Measurements from ENCODE around the gene PARP3.

PARP3 gene

GRCh38 chr3:51934139-51934850 lies 7.9 kb upstream of the PARP3 start:
- no peak for DNase-seq

GRCh38 chr3:51934991-51935885 lies 6.9 kb upstream of the PARP3 start:
- DNase-seq = no peak

DNA sequence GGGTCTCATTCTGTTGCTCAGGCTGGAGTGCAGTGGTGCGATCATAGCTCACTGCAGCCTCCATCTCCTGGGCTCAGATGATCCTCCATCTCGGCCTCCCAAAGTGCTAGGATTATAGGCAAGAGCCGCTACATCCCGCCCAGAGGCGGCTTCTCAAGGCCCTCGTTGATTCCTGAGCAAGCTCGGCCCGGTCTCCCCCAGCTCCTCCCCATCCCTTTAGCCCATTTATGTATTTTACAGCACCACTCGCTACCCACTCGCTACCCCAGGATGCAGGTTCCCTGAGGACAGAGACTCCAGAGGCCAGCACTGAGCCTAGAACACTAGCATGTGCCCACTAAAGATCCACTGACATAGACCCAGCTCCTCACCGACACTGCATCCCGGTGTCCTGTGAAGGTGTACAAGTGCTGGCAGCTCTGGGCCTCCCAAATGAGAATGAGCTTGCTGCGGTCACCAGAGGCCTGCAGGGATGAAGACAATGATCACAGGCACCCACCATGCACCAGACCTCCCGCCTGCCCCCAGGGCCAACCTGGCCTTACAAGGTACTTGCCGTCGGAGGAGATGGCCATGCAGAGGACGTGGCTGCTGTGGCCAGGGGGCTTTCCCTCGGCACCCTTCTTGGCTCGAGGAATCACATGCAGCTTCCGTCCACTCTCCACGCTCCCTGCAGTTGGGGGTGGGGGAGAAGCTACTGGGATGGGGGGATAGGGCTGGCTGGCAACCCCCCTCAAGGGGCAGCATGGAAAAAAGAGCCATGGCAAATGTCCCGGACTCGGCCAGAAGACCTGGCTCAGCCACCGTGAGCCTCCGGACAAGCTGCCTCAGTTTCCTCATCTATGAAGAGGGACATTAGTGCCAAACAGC lies 6.0 kb upstream of the PARP3 start:
- no peak for DNase-seq

- DNase-seq = no peak
Observed at GRCh38 chr3:51937014-51937413, 5.1 kb upstream of the PARP3 start.

- no peak for DNase-seq
Observed at GRCh38 chr3:51937611-51938450, 4.3 kb upstream of the PARP3 start.

DNA sequence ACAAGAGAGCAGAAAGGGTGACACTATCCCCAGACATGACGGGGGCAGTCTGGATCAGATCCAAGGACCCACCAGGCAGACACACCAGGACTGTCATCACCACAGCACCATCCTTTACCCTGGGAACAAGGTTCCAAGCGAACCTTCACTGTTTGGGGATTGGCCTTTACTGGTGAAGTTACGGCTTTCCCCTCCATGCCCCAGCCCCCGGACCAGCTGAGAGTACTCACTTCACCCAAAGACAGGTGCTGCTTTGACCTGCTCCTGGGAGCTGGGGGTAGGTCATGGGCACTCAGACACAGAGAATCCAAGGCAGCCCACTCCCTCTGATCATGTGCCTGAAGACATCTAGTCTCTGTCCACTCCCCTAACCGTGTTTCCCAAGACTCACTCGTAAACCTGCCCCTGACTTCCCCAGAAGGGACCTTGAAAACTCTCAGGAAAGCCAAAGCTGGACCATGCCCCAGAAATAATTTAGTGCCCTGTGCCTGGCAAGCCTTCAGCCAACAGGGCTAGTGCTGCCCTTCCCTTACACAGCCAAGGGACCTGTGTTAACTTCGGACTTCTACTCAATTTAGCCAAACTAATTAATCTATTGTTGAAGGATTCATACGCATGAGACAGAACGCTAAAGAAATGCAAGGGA lies 3.3 kb upstream of the PARP3 start:
- no peak for DNase-seq

DNA sequence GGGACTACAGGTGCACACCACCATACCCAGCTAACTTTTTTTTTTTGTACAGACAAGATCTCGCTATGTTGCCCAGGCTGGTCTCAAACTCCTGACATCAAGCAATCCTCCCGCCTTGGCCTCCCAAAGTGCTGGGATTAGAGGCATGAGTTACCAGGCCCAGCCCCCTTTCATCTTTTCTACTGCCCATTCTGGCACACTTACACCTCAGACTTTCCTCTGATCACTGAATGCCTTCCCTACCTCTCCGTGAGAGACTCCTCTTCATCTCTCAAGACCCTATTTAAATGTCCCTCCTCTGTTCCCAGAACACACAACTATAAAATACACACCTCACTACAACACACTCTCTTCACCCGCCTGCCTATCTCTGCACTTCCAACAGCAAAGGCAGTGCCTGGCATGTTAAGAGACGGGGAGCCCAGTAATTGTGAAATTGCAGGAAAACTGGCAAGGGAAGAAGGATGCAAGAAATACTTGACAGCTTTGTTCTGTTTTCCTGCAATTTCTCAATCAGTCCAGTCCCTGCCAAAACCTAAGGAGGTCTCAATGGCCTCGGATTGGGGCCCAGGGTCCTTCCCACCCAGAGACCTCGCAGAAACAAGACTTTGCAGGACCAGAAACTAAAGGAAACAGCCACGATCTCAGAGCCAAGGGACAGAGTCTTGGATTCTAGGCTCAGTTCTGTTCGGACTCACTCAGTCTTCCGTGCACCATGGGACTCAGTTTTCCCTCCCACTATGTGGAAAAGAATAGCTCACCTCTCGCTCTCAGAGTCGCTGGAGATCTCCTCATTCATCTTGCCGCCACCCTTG lies 1.3 kb upstream of the PARP3 start:
- no peak for DNase-seq

- DNase-seq = no peak
Observed at GRCh38 chr3:51941463-51941797, 733 bp upstream of the PARP3 start.

DNA sequence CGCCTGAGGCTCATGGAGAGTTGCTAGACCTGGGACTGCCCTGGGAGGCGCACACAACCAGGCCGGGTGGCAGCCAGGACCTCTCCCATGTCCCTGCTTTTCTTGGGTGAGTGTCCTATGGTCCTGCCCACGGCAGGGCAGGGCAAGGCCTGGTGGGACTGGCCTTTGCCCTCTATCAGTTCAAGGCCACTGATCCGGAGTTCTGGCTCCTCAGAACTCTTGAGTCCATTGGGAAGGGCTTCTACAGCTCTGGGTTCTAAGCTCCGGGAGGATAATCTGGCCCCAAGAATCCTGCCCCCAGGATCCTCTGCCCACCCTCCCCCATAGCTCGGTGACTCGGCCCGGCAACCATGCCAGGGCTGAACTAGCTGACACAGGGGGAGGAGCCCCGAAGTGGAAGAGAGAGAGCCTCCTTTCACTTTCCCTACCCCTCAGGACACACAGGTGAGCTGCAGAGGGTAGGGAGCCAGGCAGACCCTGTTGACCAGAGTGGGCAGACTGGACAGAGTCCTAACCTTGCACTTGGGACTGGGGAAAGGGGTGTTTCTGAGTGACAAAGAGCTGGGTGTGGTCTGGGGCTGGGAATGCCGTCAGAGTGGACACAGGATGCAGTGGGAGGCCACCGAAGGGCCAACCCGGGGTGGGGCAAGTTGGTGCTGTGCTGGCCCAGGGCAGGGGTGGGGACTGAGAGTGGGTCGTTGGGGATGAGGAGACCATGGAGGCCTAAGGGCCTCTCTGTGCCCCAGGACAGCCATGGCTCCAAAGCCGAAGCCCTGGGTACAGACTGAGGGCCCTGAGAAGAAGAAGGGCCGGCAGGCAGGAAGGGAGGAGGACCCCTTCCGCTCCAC lies 664 bp downstream of the PARP3 start:
- DNase-seq = no peak

- DNase-seq = no peak
Observed at GRCh38 chr3:51943451-51944391, 1.6 kb downstream of the PARP3 start.

GRCh38 chr3:51944451-51945021 lies 2.4 kb downstream of the PARP3 start:
- DNase-seq = no peak

DNA sequence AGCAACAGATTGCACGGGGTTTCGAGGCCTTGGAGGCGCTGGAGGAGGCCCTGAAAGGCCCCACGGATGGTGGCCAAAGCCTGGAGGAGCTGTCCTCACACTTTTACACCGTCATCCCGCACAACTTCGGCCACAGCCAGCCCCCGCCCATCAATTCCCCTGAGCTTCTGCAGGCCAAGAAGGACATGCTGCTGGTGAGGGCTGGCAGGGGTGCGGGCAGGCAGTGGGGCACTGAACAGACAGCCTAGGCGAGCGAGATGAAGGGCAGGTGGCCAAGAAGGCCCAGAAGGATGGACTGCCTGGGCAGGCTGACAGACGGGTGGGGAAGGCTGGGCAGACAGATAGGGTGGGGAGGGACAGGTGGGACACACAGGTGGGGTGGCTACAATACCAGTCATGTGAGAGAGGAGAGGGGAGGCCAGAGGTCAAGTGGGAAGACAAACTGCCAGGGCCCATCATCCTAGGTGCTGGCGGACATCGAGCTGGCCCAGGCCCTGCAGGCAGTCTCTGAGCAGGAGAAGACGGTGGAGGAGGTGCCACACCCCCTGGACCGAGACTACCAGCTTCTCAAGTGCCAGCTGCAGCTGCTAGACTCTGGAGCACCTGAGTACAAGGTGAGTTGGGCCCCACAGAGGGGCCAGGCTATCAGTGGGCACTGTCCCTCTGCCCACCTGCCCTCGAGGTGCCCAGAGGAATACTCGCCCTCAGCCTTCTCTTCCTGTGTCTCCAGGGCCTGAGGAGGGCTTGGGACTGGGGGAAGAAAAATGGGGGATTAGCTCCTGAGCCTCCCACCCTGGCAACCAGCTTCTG lies 3.1 kb downstream of the PARP3 start:
- DNase-seq = no peak

DNA sequence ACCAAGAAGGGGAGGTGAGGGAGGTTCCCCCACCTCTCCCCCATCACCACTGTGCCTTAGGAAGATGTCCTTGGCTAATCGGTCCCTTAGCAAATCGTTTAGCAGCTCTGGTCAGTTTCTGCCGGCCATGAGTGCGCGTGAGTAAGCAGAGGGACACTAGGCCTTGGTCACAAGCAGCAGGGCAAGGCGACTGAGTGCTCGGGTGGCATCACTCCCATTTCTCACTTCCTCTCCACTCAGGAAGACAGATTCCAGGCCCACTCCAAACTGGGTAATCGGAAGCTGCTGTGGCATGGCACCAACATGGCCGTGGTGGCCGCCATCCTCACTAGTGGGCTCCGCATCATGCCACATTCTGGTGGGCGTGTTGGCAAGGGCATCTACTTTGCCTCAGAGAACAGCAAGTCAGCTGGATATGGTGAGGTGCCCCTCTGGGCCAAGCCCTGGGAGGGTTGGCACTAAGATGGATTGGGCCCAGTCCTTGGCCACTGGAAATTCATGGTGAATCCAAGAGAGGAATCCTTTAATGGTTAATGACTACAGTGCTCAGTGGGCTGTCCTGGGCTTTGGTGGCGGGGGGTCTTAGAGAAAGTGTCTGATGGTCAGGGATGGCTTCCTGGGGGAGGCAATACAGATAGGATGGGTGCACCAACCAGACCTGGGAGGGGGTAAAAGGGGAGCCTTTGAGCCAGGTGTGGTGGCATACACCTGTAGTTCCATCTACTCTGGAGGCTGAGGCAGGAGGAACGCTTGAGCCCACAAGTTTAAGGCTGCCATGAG lies 4.0 kb downstream of the PARP3 start:
- no peak for DNase-seq

GRCh38 chr3:51946796-51947195 lies 4.6 kb downstream of the PARP3 start:
- DNase-seq = no peak

DNA sequence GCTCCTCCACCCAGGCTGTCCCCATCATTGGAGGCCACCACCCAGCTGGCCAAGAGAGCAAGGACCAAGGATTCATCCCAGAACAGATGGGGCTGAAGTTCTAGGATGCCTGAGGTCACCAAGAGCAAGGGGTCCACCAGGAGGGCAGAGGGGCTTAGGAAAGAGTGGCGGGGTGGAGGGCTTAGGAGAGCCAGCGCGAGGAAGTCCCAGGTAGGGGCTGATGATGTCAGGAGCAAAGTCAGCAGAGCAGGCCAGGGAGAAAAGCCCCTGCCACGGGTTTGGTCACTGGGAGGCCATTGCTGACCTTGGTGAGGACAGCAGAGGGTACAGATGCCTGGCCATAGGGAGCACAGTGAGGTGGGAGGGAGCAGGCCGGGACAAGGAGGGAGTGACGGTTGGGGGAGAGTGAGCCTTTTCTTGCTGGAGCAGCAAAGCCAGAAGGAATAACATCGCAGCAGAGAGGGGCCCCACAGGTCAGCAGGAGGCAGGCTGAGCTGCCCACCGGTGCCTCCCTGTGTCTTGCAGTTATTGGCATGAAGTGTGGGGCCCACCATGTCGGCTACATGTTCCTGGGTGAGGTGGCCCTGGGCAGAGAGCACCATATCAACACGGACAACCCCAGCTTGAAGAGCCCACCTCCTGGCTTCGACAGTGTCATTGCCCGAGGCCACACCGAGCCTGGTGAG lies 5.2 kb downstream of the PARP3 start:
- DNase-seq = no peak

- no peak for DNase-seq
Observed at GRCh38 chr3:51948016-51948580, 5.9 kb downstream of the PARP3 start.

All from NCI-H1417 (cell line).